ENCODE measurements around the gene TANC2. TPM values are rescaled to one million over a fixed set of nuclear protein-coding genes. Genes with fewer than 3 reads are reported as not detected.

Gene TANC2
- total and polyA plus RNA-seq, 2 donors (not counting 1 experiment from before 2014, with no cell fraction given), result 7.2 to 41.9 TPM

- no peak overlapping the region for H3K9ac ChIP-seq (ENCODE audit: insufficient read depth, low read length)
- no peak overlapping the region for H3K4me2 ChIP-seq (ENCODE audit: extremely low read depth, insufficient read depth, low read length)
- H3K27me3 ChIP-seq (ENCODE audit: control insufficient read depth, insufficient read depth, low read length), result no peaks in the 10 kb centered on the region
- no peak for DNase-seq (ENCODE audit: low read depth in 2 of 2)
- no peak overlapping the region for H2AFZ ChIP-seq (ENCODE audit: low read length)
- H3K4me1 ChIP-seq (ENCODE audit: control insufficient read depth, extremely low read depth, insufficient read depth, low read length), result no peaks in the 10 kb centered on the region
- no peak overlapping the region for H3K4me3 ChIP-seq (replicated peaks in 1 of 4; ENCODE audit: control extremely low read depth in 1 of 4, insufficient read depth in 1 of 4, low read depth in 3 of 4, low read length in 4 of 4)
- H3K79me2 ChIP-seq (ENCODE audit: control insufficient read depth, insufficient read depth, low read length), result no peaks in the 10 kb centered on the region
- no peak for TF ChIP-seq CTCF (conservative IDR thresholded peaks at IDR 0.05 in 1 of 2, IDR thresholded peaks at IDR 0.05 in 1 of 2; ENCODE audit: low read depth in 1 of 2, low read length in 2 of 2)
- no peak for TF ChIP-seq EZH2 (IDR thresholded peaks at IDR 0.05; ENCODE audit: low read length, missing control alignments)
- no peaks in the 10 kb centered on the region for H3K36me3 ChIP-seq (ENCODE audit: control insufficient read depth, insufficient read depth, low read length)
- no peaks in the 10 kb centered on the region for H4K20me1 ChIP-seq (ENCODE audit: control insufficient read depth, extremely low read depth, insufficient read depth, low read length)
- no peaks in the 10 kb centered on the region for H3K9me3 ChIP-seq (ENCODE audit: control insufficient read depth, insufficient read depth, low read depth, low read length)
- H3K27ac ChIP-seq (ENCODE audit: insufficient read depth, low read length), result no peak overlapping the region
Observed at GRCh38 chr17:62920300-62920699, 45.7 kb upstream of the TANC2 start.

GRCh38 chr17:62921817-62922216, 44.2 kb upstream of the TANC2 start:
- no peaks in the 10 kb centered on the region for H3K79me2 ChIP-seq (ENCODE audit: control insufficient read depth, insufficient read depth, low read length)
- no peaks in the 10 kb centered on the region for H4K20me1 ChIP-seq (ENCODE audit: control insufficient read depth, extremely low read depth, insufficient read depth, low read length)
- no peak overlapping the region for H3K9ac ChIP-seq (ENCODE audit: insufficient read depth, low read length)
- DNase-seq (ENCODE audit: low read depth in 2 of 2), result no peak
- H3K9me3 ChIP-seq (ENCODE audit: control insufficient read depth, insufficient read depth, low read depth, low read length), result no peaks in the 10 kb centered on the region
- no peak overlapping the region for H3K4me2 ChIP-seq (ENCODE audit: extremely low read depth, insufficient read depth, low read length)
- H3K36me3 ChIP-seq (ENCODE audit: control insufficient read depth, insufficient read depth, low read length), result no peaks in the 10 kb centered on the region
- H3K27me3 ChIP-seq (ENCODE audit: control insufficient read depth, insufficient read depth, low read length), result no peaks in the 10 kb centered on the region
- no peak overlapping the region for H3K27ac ChIP-seq (ENCODE audit: insufficient read depth, low read length)
- no peak for TF ChIP-seq CTCF (conservative IDR thresholded peaks at IDR 0.05 in 1 of 2, IDR thresholded peaks at IDR 0.05 in 1 of 2; ENCODE audit: low read depth in 1 of 2, low read length in 2 of 2)
- TF ChIP-seq EZH2 (IDR thresholded peaks at IDR 0.05; ENCODE audit: low read length, missing control alignments), result no peak
- H3K4me1 ChIP-seq (ENCODE audit: control insufficient read depth, extremely low read depth, insufficient read depth, low read length), result no peaks in the 10 kb centered on the region
- no peak overlapping the region for H2AFZ ChIP-seq (ENCODE audit: low read length)
- H3K4me3 ChIP-seq (replicated peaks in 1 of 4; ENCODE audit: control extremely low read depth in 1 of 4, insufficient read depth in 1 of 4, low read depth in 3 of 4, low read length in 4 of 4), result no peak overlapping the region

GRCh38 chr17:62923258-62924150, 42.5 kb upstream of the TANC2 start:
- Histone ChIP-seq H3K27me3 (ENCODE audit: control insufficient read depth, insufficient read depth, low read length) (peaks cover 2% of the 10 kb centered on the region), H3K27ac (ENCODE audit: insufficient read depth, low read length) (no peak overlapping the region), H3K36me3 (ENCODE audit: control insufficient read depth, insufficient read depth, low read length) (no peaks in the 10 kb centered on the region), H3K9me3 (ENCODE audit: control insufficient read depth, insufficient read depth, low read depth, low read length) (no peaks in the 10 kb centered on the region), H2AFZ (ENCODE audit: low read length) (no peak overlapping the region), H3K9ac (ENCODE audit: insufficient read depth, low read length) (no peak overlapping the region), H3K79me2 (ENCODE audit: control insufficient read depth, insufficient read depth, low read length) (no peaks in the 10 kb centered on the region), H4K20me1 (ENCODE audit: control insufficient read depth, extremely low read depth, insufficient read depth, low read length) (no peaks in the 10 kb centered on the region), H3K4me3 (replicated peaks in 1 of 4; ENCODE audit: control extremely low read depth in 1 of 4, insufficient read depth in 1 of 4, low read depth in 3 of 4, low read length in 4 of 4) (no peak overlapping the region), H3K4me1 (ENCODE audit: control insufficient read depth, extremely low read depth, insufficient read depth, low read length) (no peaks in the 10 kb centered on the region), H3K4me2 (ENCODE audit: extremely low read depth, insufficient read depth, low read length) (no peak overlapping the region)
- TF ChIP-seq EZH2 (IDR thresholded peaks at IDR 0.05; ENCODE audit: low read length, missing control alignments), result no peak
- no peak for TF ChIP-seq CTCF (conservative IDR thresholded peaks at IDR 0.05 in 1 of 2, IDR thresholded peaks at IDR 0.05 in 1 of 2; ENCODE audit: low read depth in 1 of 2, low read length in 2 of 2)
- DNase-seq (ENCODE audit: low read depth in 2 of 2), result no peak
